Parathyroid adenoma (tissue), 2 donors: Measurements from ENCODE around the gene CMYA5.

Source experiments
- H2AFZ ChIP-seq: fragments of 300-600 bp; sonication (generic); one replicate; pipeline ENCODE4 v1.7.0; 2017; ENCODE audit warnings: antibody characterized with exemption, mild to moderate bottlenecking
- H3K27ac ChIP-seq: fragments of 300-600 bp; sonication (generic); one replicate; pipeline ENCODE4 v1.7.0; 2017
- H3K27me3 ChIP-seq: fragments of 300-600 bp; sonication (generic); one replicate; pipeline ENCODE4 v1.7.0; 2017; ENCODE audit warnings: low read length; ENCODE audit not compliant: control insufficient read depth, insufficient read depth
- H3K36me3 ChIP-seq: fragments of 300-600 bp; sonication (generic); one replicate; pipeline ENCODE4 v1.7.0; 2017; ENCODE audit warnings: low read length; ENCODE audit not compliant: control insufficient read depth, insufficient read depth
- H3K4me1 ChIP-seq: fragments of 300-600 bp; sonication (generic); one replicate; pipeline ENCODE4 v1.7.0; 2017; ENCODE audit warnings: control low read depth
- H3K4me2 ChIP-seq: fragments of 300-600 bp; sonication (generic); one replicate; pipeline ENCODE4 v1.7.0; 2017; ENCODE audit warnings: low read length
- H3K4me3 ChIP-seq: fragments of 300-600 bp; sonication (generic); one replicate; pipeline ENCODE4 v1.7.0; 2017; ENCODE audit warnings: low read depth, low read length
- H3K79me2 ChIP-seq: fragments of 300-600 bp; sonication (generic); one replicate; pipeline ENCODE4 v1.7.0; 2017; ENCODE audit warnings: control low read depth
- H3K9ac ChIP-seq: fragments of 300-600 bp; sonication (generic); one replicate; pipeline ENCODE4 v1.7.0; 2017; ENCODE audit warnings: mild to moderate bottlenecking
- H3K9me3 ChIP-seq: fragments of 300-600 bp; sonication (generic); one replicate; pipeline ENCODE4 v1.7.0; 2017; ENCODE audit warnings: low read length; ENCODE audit not compliant: control insufficient read depth
- TF ChIP-seq, protein P1 (sequence below): fragments of 300-600 bp; sonication (generic); IDR thresholded peaks from one replicate; pipeline ENCODE4 v1.7.0; 2017; ENCODE audit warnings: antibody characterized with exemption, mild to moderate bottlenecking
- donor health status: primary hyperparathyroidism.

The CMYA5 gene

DNA sequence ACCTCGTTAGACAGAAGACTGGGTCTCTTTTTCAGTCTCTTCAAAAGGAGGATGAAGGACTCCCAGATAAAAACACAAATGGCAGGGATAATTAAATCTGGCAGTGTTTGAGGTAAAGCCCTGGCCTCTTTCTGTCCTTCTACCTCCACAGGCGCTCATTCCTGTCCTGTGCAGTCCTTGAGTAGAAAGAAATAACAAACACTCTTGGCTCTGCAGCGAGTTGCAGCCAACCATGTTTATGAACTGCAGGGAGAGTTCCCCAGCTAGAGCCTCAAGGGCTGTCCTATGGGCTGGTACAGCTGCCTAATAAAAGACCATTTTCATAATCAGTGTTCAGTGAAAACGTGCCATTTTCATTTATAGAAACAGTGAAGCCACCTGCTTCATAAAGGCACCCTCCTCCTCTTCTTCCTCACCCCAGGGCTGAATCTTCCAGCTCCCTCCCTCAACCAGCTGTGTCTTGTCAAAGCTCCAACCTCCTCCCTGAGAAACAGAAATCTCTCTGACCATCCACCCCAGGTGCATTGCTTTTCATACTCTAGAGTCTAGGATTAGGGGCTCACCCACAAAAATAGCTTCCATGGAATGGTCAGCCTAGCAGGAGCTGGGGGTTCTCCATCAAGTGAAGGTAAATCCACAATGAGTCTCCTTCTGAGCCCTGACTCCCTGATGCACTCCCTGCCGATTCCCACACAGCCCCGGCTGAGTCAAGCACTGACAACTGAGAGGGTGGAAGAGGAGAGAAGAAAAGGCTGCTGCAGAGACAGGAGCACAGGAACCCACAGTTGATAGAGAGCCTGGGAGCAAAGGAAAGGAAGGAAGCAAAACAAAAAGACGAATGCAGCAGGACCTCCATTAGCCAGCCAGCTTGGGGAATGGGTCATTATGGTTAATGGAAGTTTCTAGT is 150.7 kb downstream of the CMYA5 start:
- Histone ChIP-seq H3K27ac (no peak overlapping the region), H3K9ac (no peak overlapping the region), H3K4me3 (no peak overlapping the region)

DNA sequence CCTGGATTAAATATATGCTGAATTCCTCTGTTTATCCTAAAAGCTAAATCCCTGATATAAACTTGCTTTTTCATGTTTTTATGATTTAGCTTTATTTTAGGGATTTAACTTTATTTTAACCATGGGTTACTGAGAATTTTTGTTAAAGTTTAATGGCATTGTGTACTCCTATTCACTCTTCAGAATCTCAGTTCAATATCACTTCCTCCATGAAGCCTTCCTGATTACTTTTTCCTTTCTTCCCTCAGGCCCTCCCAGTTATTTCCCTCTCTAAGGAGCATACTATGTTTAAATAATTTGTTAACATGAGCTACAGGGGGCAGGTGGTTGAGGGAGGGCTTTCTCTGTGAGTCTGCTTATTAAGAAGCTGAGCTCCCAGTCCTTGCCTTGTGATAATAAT is 151.5 kb downstream of the CMYA5 start:
- no peaks in the 10 kb centered on the region for H3K4me1 ChIP-seq
- no peak overlapping the region for H2AFZ ChIP-seq
- no peak overlapping the region for H3K9ac ChIP-seq
- TF ChIP-seq, protein P1, sequence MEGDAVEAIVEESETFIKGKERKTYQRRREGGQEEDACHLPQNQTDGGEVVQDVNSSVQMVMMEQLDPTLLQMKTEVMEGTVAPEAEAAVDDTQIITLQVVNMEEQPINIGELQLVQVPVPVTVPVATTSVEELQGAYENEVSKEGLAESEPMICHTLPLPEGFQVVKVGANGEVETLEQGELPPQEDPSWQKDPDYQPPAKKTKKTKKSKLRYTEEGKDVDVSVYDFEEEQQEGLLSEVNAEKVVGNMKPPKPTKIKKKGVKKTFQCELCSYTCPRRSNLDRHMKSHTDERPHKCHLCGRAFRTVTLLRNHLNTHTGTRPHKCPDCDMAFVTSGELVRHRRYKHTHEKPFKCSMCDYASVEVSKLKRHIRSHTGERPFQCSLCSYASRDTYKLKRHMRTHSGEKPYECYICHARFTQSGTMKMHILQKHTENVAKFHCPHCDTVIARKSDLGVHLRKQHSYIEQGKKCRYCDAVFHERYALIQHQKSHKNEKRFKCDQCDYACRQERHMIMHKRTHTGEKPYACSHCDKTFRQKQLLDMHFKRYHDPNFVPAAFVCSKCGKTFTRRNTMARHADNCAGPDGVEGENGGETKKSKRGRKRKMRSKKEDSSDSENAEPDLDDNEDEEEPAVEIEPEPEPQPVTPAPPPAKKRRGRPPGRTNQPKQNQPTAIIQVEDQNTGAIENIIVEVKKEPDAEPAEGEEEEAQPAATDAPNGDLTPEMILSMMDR, result no peak
- H3K79me2 ChIP-seq, result no peaks in the 10 kb centered on the region
- no peaks in the 10 kb centered on the region for H3K27me3 ChIP-seq
- H3K4me3 ChIP-seq, result no peak overlapping the region
- H3K9me3 ChIP-seq, result no peaks in the 10 kb centered on the region
- H3K4me2 ChIP-seq, result no peak overlapping the region
- no peaks in the 10 kb centered on the region for H3K36me3 ChIP-seq
- H3K27ac ChIP-seq, result no peak overlapping the region

More for the DNA sequence above, 150.7 kb downstream of the CMYA5 start:
- no peaks in the 10 kb centered on the region for H3K36me3 ChIP-seq
- no peaks in the 10 kb centered on the region for H3K9me3 ChIP-seq
- no peaks in the 10 kb centered on the region for H3K79me2 ChIP-seq
- TF ChIP-seq, protein P1, result no peak
- H3K4me2 ChIP-seq, result no peak overlapping the region
- no peaks in the 10 kb centered on the region for H3K4me1 ChIP-seq
- no peaks in the 10 kb centered on the region for H3K27me3 ChIP-seq
- no peak overlapping the region for H2AFZ ChIP-seq

- Histone ChIP-seq H3K4me2 (no peak overlapping the region), H3K79me2 (no peaks in the 10 kb centered on the region), H3K27ac (no peak overlapping the region), H3K27me3 (no peaks in the 10 kb centered on the region), H3K9ac (no peak overlapping the region), H3K4me3 (no peak overlapping the region), H3K36me3 (no peaks in the 10 kb centered on the region), H2AFZ (no peak overlapping the region), H3K4me1 (no peaks in the 10 kb centered on the region), H3K9me3 (no peaks in the 10 kb centered on the region)
- TF ChIP-seq, protein P1, result no peak
These were observed 152.6 kb downstream of the CMYA5 start for GRCh38 chr5:79842006-79842881.

DNA sequence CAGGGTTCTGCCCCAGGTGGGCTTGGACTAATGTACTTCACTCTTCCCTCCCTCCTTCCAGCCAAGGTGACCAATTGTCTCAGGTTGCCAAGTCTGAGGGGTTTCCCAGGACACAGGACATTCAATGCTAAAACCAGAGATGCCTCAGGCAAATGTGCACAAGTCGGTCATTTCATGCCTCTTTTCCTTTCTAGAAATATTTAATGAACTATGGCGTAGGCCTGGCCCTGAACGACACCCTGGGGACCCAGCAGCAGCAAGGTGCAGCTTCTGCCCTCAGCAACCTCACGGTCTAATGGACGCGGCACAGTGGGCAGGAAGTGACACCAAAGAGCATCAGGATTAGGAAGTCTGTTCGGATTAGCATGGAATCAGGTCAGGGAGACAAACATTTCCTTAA is 153.4 kb downstream of the CMYA5 start:
- no peak overlapping the region for H2AFZ ChIP-seq
- no peaks in the 10 kb centered on the region for H3K4me1 ChIP-seq
- no peak overlapping the region for H3K4me2 ChIP-seq
- no peak overlapping the region for H3K4me3 ChIP-seq
- H3K9me3 ChIP-seq, result no peaks in the 10 kb centered on the region
- TF ChIP-seq, protein P1, result no peak
- no peak overlapping the region for H3K27ac ChIP-seq
- H3K79me2 ChIP-seq, result no peaks in the 10 kb centered on the region
- no peaks in the 10 kb centered on the region for H3K27me3 ChIP-seq
- H3K9ac ChIP-seq, result no peak overlapping the region
- no peaks in the 10 kb centered on the region for H3K36me3 ChIP-seq
